GM23338 (cell line): ENCODE results near the gene MAGOH. TPM values are rescaled to one million over a fixed set of nuclear protein-coding genes. Genes with fewer than 3 reads are reported as not detected.

ENCODE experiments used
- ATAC-seq: fragments of 200-7000 bp; cut with Tn5 transposase; 3 replicates; pipeline ENCODE4 v1.9.1; 2020
- DNase-seq: peaks from one replicate; pipeline ENCODE4 v3.0.0-alpha.2; 2015; ENCODE audit warnings: low spot score
- H2AFZ ChIP-seq: fragments of 200-600 bp; sonication (generic); 2 replicates; pipeline ENCODE4 v1.8.0; 2016; ENCODE audit warnings: antibody characterized with exemption, mild to moderate bottlenecking, moderate library complexity
- H3F3A ChIP-seq: fragments of 200-600 bp; sonication (generic); replicated peaks from 2 replicates; pipeline ENCODE4 v1.8.0; 2017; ENCODE audit warnings: antibody characterized with exemption, mixed run types, low read depth
- H3K27ac ChIP-seq: fragments of 200-600 bp; sonication (generic); 2 replicates; pipeline ENCODE4 v1.6.1; 2016; ENCODE audit warnings: low read depth
- H3K27me3 ChIP-seq: fragments of 200-600 bp; sonication (generic); 2 replicates; pipeline ENCODE4 v1.8.0; 2016; ENCODE audit warnings: mild to moderate bottlenecking, mixed run types, moderate library complexity; ENCODE audit not compliant: insufficient read depth
- H3K36me3 ChIP-seq: fragments of 200-600 bp; sonication (generic); 2 replicates; pipeline ENCODE4 v1.8.0; 2016; ENCODE audit warnings: mild to moderate bottlenecking; ENCODE audit not compliant: insufficient read depth
- H3K4me1 ChIP-seq: fragments of 200-600 bp; sonication (generic); 2 replicates; pipeline ENCODE4 v1.8.0; 2016; ENCODE audit warnings: mild to moderate bottlenecking, moderate library complexity; ENCODE audit not compliant: insufficient read depth
- H3K4me2 ChIP-seq: fragments of 200-600 bp; sonication (generic); 2 replicates; pipeline ENCODE4 v1.7.1; 2017; ENCODE audit warnings: mixed run types
- H3K4me3 ChIP-seq: fragments of 200-600 bp; sonication (generic); 2 replicates; pipeline ENCODE4 v1.6.1; 2016; ENCODE audit warnings: mixed run types
- H3K79me2 ChIP-seq: fragments of 200-600 bp; sonication (generic); replicated peaks from 2 replicates; pipeline ENCODE4 v1.8.0; 2017; ENCODE audit warnings: mild to moderate bottlenecking; ENCODE audit not compliant: insufficient read depth
- H3K9me2 ChIP-seq: fragments of 200-600 bp; sonication (generic); 2 replicates; pipeline ENCODE4 v1.8.0; 2017; ENCODE audit not compliant: insufficient read depth
- H4K20me1 ChIP-seq: fragments of 200-600 bp; sonication (generic); replicated peaks from 2 replicates; pipeline ENCODE4 v1.8.0; 2017; ENCODE audit warnings: mild to moderate bottlenecking; ENCODE audit not compliant: insufficient read depth
- H3K27ac Mint-ChIP-seq: 2 replicates; pipeline ENCODE4 v1.8.0; 2020; ENCODE audit warnings: inconsistent platforms, mild to moderate bottlenecking, moderate library complexity, mixed read lengths
- H3K27me3 Mint-ChIP-seq: 3 replicates; pipeline ENCODE4 v1.8.0; 2022; ENCODE audit warnings: low read depth, mild to moderate bottlenecking, moderate library complexity, mixed read lengths, inconsistent platforms; ENCODE audit not compliant: insufficient read depth, poor library complexity
- H3K36me3 Mint-ChIP-seq: 3 replicates; pipeline ENCODE4 v1.8.0; 2021; ENCODE audit warnings: low read depth, mild to moderate bottlenecking, inconsistent platforms, moderate library complexity, mixed read lengths
- H3K4me1 Mint-ChIP-seq: 3 replicates; pipeline ENCODE4 v1.8.0; 2020; ENCODE audit warnings: mild to moderate bottlenecking, inconsistent platforms, mixed read lengths
- H3K4me3 Mint-ChIP-seq: 3 replicates; pipeline ENCODE4 v1.8.0; 2021; ENCODE audit warnings: moderate library complexity, mild to moderate bottlenecking, inconsistent platforms, mixed read lengths
- H3K9me3 Mint-ChIP-seq: 3 replicates; pipeline ENCODE4 v1.8.0; 2020; ENCODE audit warnings: moderate library complexity, mild to moderate bottlenecking, inconsistent platforms, mixed read lengths
- CREB1 ChIP-seq: fragments of 250-450 bp; sonication (Bioruptor Pico); IDR thresholded peaks from 2 replicates; pipeline ENCODE4 v1.5.0; 2020; ENCODE audit warnings: low read depth, mild to moderate bottlenecking, moderate library complexity
- ETS1 ChIP-seq: IDR thresholded peaks from 2 replicates; pipeline ENCODE4 v1.6.1; 2016; ENCODE audit warnings: antibody characterized with exemption
- EZH2 ChIP-seq: fragments of 200-600 bp; sonication (generic); IDR thresholded peaks from one replicate; pipeline ENCODE4 v1.8.0; 2017; ENCODE audit warnings: antibody characterized with exemption, mild to moderate bottlenecking, low read depth; ENCODE audit not compliant: unreplicated experiment
- EZH2phosphoT487 ChIP-seq: fragments of 200-600 bp; sonication (generic); IDR thresholded peaks from one replicate; pipeline ENCODE4 v1.8.1; 2018; ENCODE audit warnings: antibody characterized with exemption; ENCODE audit not compliant: unreplicated experiment
- REST ChIP-seq: IDR thresholded peaks from one replicate; pipeline ENCODE4 v1.6.1; 2018; ENCODE audit warnings: antibody characterized with exemption; ENCODE audit not compliant: unreplicated experiment
- STAT1 ChIP-seq: IDR thresholded peaks from one replicate; pipeline ENCODE4 v1.6.1; 2016; ENCODE audit warnings: antibody characterized with exemption; ENCODE audit not compliant: unreplicated experiment
- ZNF331 ChIP-seq: fragments of 250-450 bp; sonication (Bioruptor Pico); IDR thresholded peaks from 2 replicates; pipeline ENCODE4 v1.5.0; 2020; ENCODE audit warnings: low read depth, mild to moderate bottlenecking, moderate library complexity
- polyA plus RNA-seq: library from polyadenylated mRNA; unstranded; fragments of >200 nt; fragmentation: Nextera tagmentation; extraction: Ambion mirVana; gene quantifications from 2 replicates; pipeline ENCODE4 v1.2.1, GENCODE V29; 2016
- total RNA-seq: library from RNA; depleted of rRNA; stranded (reverse); fragments of >200 nt; shearing (Covaris generic); gene quantifications from 2 replicates; pipeline ENCODE4 v1.2.3, GENCODE V29; 2014

MAGOH gene
- total and polyA plus RNA-seq, 2 experiments from 2014 or later: 79.3 to 185 TPM

GRCh38 chr1:53218201-53218600 lies 20.1 kb downstream of the MAGOH start:
- Histone ChIP-seq H3K4me3 (no peak overlapping the region), H3K79me2 (peaks cover 5% of the 10 kb centered on the region; the same call in 1 of the 2 replicates), H3K27me3 (no peaks in the 10 kb centered on the region), H2AFZ (no peak overlapping the region), H3F3A (no peaks in the 10 kb centered on the region; the same call in 1 of the 2 replicates), H3K9me2 (no peaks in the 10 kb centered on the region), H3K36me3 (peaks cover 7% of the 10 kb centered on the region; the same call in 1 of the 2 replicates), H3K4me2 (no peak overlapping the region), H4K20me1 (no peaks in the 10 kb centered on the region), H3K4me1 (peaks cover 7% of the 10 kb centered on the region), H3K27ac (no peak overlapping the region)
- H3K9me3 Mint-ChIP-seq: no peaks in the 10 kb centered on the region; the same call in 2 of the 3 replicates
- H3K4me3 Mint-ChIP-seq: 0 out of 3 replicates have a peak overlapping the region, but pooled peaks have one; percentile 93
- H3K36me3 Mint-ChIP-seq: peaks cover 17% of the 10 kb centered on the region
- ATAC-seq (no peak), DNase-seq (no peak)
- no peak for TF ChIP-seq ETS1
- TF ChIP-seq REST: no peak
- no peak for TF ChIP-seq EZH2
- no peak for TF ChIP-seq STAT1
- TF ChIP-seq ZNF331: no peak
- no peak for TF ChIP-seq EZH2phosphoT487
- peaks cover 3% of the 10 kb centered on the region for H3K27me3 Mint-ChIP-seq
- no peak overlapping the region for H3K27ac Mint-ChIP-seq
- H3K4me1 Mint-ChIP-seq: peaks cover 15% of the 10 kb centered on the region

GRCh38 chr1:53214376-53214940 lies 23.9 kb downstream of the MAGOH start:
- no peak for DNase-seq
- no peak overlapping the region for H3K27ac Mint-ChIP-seq
- H3K27me3 ChIP-seq: no peaks in the 10 kb centered on the region

More at GRCh38 chr1:53214376-53214940, 23.9 kb downstream of the MAGOH start:
- Histone ChIP-seq H3K4me2 (no peak overlapping the region), H3K36me3 (peaks cover 16% of the 10 kb centered on the region; the same call in 1 of the 2 replicates), H4K20me1 (no peaks in the 10 kb centered on the region; the same call in 1 of the 2 replicates), H3F3A (no peaks in the 10 kb centered on the region; the same call in 1 of the 2 replicates), H2AFZ (no peak overlapping the region), H3K9me2 (no peaks in the 10 kb centered on the region), H3K4me1 (peaks cover 5% of the 10 kb centered on the region), H3K27ac (no peak overlapping the region), H3K79me2 (peaks cover 4% of the 10 kb centered on the region; the same call in 1 of the 2 replicates), H3K4me3 (no peak overlapping the region)
- ATAC-seq: no peak
- Mint-ChIP-seq H3K4me1 (peaks cover 8% of the 10 kb centered on the region), H3K4me3 (no peak overlapping the region), H3K36me3 (peaks cover 51% of the 10 kb centered on the region), H3K9me3 (no peaks in the 10 kb centered on the region; the same call in 2 of the 3 replicates), H3K27me3 (peaks cover 5% of the 10 kb centered on the region)
- TF ChIP-seq CREB1 (CRISPR knock-in tag): no peak
- no peak for TF ChIP-seq ZNF331
